T-cell (primary cell): ENCODE measurements around the gene CORIN. TPM values are rescaled to one million over a fixed set of nuclear protein-coding genes. Genes with fewer than 3 reads are reported as not detected.
"Not testable (repeated sequence)": the region's sequence is repeated elsewhere in the genome, so short reads cannot be mapped to it uniquely, and the experiment has no call there.

Source experiments
- ATAC-seq, 4 experiments: fragments of 200-7000 bp in 3 of 4; fragments of 150-1000 bp in 1 of 4; cut with Tn5 transposase; replicated peaks in 1 of 4; 1 replicate in 3 of 4; 2 replicates in 1 of 4; pipeline ENCODE4 v1.10.0; 2021; ENCODE audit warnings: moderate library complexity in 3 of 4, mild to moderate bottlenecking in 2 of 4, moderate number of reproducible peaks in 1 of 4
- CTCF ChIA-PET, 2 donors: fragments of 300-600 bp; sonication (Branson Sonifier 250); formaldehyde crosslinking; loops; one replicate each; lab custom pipeline; 2022; ENCODE audit warnings: antibody characterized with exemption in 2 of 2; lab: Charles Lee
- POLR2A ChIA-PET, 2 donors: fragments of 300-600 bp; sonication (Branson Sonifier 250); formaldehyde crosslinking; loops; one replicate each; lab custom pipeline; 2022; ENCODE audit warnings: antibody characterized with exemption in 2 of 2; lab: Charles Lee
- DNase-seq, 35 experiments: peaks; one replicate each; pipeline versions ENCODE4 v3.0.0 to v3.0.0-alpha.2; 2013 to 2023
- H3K27ac ChIP-seq: one replicate; pipeline ENCODE4 v1.5.1; 2013; ENCODE audit warnings: low read length
- H3K27me3 ChIP-seq, 2 experiments: replicated peaks in 1 of 2; 1 replicate in 1 of 2; 2 replicates in 1 of 2; pipeline versions ENCODE4 v1.6.1 to v1.7.0; 2013; ENCODE audit warnings: low read length in 1 of 2, mixed read lengths in 1 of 2; ENCODE audit not compliant: control insufficient read depth in 2 of 2, insufficient read depth in 2 of 2; ENCODE audit errors: extremely low read depth in 1 of 2
- H3K36me3 ChIP-seq, 2 donors: 1 replicate in 1 of 2; 2 replicates in 1 of 2; pipeline versions ENCODE4 v1.6.1 to v1.7.0; 2013; ENCODE audit warnings: low read length in 1 of 2; ENCODE audit not compliant: control insufficient read depth in 2 of 2, insufficient read depth in 1 of 2; ENCODE audit errors: extremely low read depth in 1 of 2
- H3K4me1 ChIP-seq, 2 experiments: 1 replicate in 1 of 2; 2 replicates in 1 of 2; pipeline versions ENCODE4 v1.6.1 to v1.7.0; 2013; ENCODE audit warnings: low read length in 2 of 2, mixed read lengths in 1 of 2; ENCODE audit not compliant: insufficient read depth in 2 of 2, control insufficient read depth in 1 of 2; ENCODE audit errors: extremely low read depth in 1 of 2
- H3K4me3 ChIP-seq, 2 donors: 1 replicate in 1 of 2; 2 replicates in 1 of 2; pipeline versions ENCODE4 v1.5.1 to v1.7.0; 2013; ENCODE audit warnings: mild to moderate bottlenecking in 2 of 2, low read length in 1 of 2, moderate library complexity in 1 of 2; ENCODE audit not compliant: control insufficient read depth in 1 of 2; ENCODE audit errors: extremely low read depth in 1 of 2
- H3K9me3 ChIP-seq: 2 replicates; pipeline ENCODE4 v1.7.0; 2013
- H3K27ac Mint-ChIP-seq, 2 donors: one replicate each; pipeline ENCODE4 v1.8.0; 2020 to 2021; ENCODE audit warnings: mild to moderate bottlenecking in 2 of 2, mixed read lengths in 2 of 2
- H3K27me3 Mint-ChIP-seq, 2 donors: one replicate each; pipeline ENCODE4 v1.8.0; 2021 to 2022; ENCODE audit warnings: mixed read lengths in 2 of 2
- H3K36me3 Mint-ChIP-seq: one replicate; pipeline ENCODE4 v1.8.0; 2021; ENCODE audit warnings: mixed read lengths
- H3K4me1 Mint-ChIP-seq, 3 donors: one replicate each; pipeline ENCODE4 v1.8.0; 2020 to 2022; ENCODE audit warnings: mixed read lengths in 3 of 3, mild to moderate bottlenecking in 1 of 3
- H3K4me3 Mint-ChIP-seq, 3 donors: one replicate each; pipeline ENCODE4 v1.8.0; 2020 to 2022; ENCODE audit warnings: mild to moderate bottlenecking in 3 of 3, mixed read lengths in 3 of 3, moderate library complexity in 3 of 3
- H3K9me3 Mint-ChIP-seq, 3 donors: one replicate each; pipeline ENCODE4 v1.8.0; 2020 to 2022; ENCODE audit warnings: mixed read lengths in 3 of 3
- WGBS: methylation state at CpG from one replicate; pipeline ENCODE4 v1.1.5; 2013; ENCODE audit warnings: missing lambda C conversion rate; ENCODE audit not compliant: insufficient coverage; 5-methylcytosine and 5-hydroxymethylcytosine counted together
- total RNA-seq, 35 experiments: library from RNA in 6 of 35; stranded (reverse) in 6 of 35; fragments of 120-200 nt in 1 of 35; gene quantifications; one replicate each; pipeline versions ENCODE4 v1.2.1 to v1.2.4 and lab custom pipeline; 2013 to 2026

The CORIN gene
- total RNA-seq, 5 donors from 2014 or later (not counting 1 experiment from before 2014, with no cell fraction given) = 0.44 to 0.86 (median 0.55) TPM; not detected in 1

DNA sequence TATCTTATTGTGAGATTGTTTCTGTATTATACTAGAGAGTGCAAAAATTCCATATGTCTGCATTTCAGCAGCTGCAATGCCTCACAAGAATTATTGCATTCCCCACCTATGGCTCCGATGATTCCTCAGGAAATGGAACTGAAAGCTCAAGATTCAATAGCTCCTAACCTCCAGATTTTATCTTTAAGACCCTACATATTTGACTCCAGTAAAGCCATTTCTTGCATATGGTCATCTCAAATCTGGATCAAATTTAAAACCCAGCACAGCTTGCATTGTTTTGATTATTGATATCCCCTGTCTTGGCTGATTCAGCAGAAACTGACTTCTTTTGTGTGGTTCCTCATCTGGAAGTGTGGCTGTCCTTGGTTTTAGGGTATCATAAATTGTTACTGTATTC lies 142.6 kb downstream of the CORIN start:
- ATAC-seq = no peak
- no peak overlapping the region for H3K27ac ChIP-seq
- no peaks in the 10 kb centered on the region for H3K36me3 Mint-ChIP-seq
- peaks cover 0 to 2% of the 10 kb centered on the region in 2 experiments for H3K27me3 ChIP-seq
- no peak overlapping the region for H3K4me3 Mint-ChIP-seq
- no peaks in the 10 kb centered on the region for H3K4me1 Mint-ChIP-seq
- DNase-seq = no peak
- 100% methylated on average over 1 of the region's 1 CpG for WGBS
- no peak overlapping the region for H3K27ac Mint-ChIP-seq
- POLR2A ChIA-PET = no interaction called here
- CTCF ChIA-PET = no interaction called here
- H3K9me3 ChIP-seq = no peaks in the 10 kb centered on the region
- H3K9me3 Mint-ChIP-seq = no peaks in the 10 kb centered on the region
- no peaks in the 10 kb centered on the region for H3K4me1 ChIP-seq
- peaks cover 10 to 28% of the 10 kb centered on the region in 2 donors for H3K27me3 Mint-ChIP-seq
- no peaks in the 10 kb centered on the region for H3K36me3 ChIP-seq
- no peak overlapping the region for H3K4me3 ChIP-seq

DNA sequence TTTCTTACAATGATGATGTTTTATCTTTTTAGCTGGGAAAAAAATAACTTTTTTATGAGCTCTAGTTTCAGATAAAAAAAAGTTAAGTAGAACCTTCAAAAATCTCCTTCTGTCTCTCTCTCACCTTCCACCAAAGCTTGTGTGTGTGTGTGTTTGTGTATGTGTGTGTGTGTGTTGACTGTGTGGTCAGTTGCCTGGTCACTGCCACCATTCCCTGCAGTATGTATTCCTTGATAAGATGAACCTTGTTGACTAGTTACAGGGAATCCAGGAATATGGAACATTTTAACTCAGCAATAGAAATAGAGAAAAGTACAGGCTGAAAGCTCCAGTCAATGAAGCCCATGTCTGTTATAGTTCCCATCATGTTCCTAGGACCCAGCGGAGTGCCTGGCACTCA lies 143.5 kb downstream of the CORIN start:
- Histone ChIP-seq H3K27ac (no peak overlapping the region), H3K4me1 (no peaks in the 10 kb centered on the region), H3K9me3 (no peaks in the 10 kb centered on the region), H3K27me3 (peaks cover 0 to 2% of the 10 kb centered on the region in 2 experiments), H3K4me3 (no peak overlapping the region), H3K36me3 (no peaks in the 10 kb centered on the region)
- CTCF ChIA-PET = no interaction called here
- Mint-ChIP-seq H3K36me3 (no peaks in the 10 kb centered on the region), H3K9me3 (no peaks in the 10 kb centered on the region), H3K4me1 (no peaks in the 10 kb centered on the region), H3K27me3 (peaks cover 10 to 22% of the 10 kb centered on the region in 2 donors), H3K4me3 (no peak overlapping the region), H3K27ac (no peak overlapping the region)
- DNase-seq (no peak), ATAC-seq (no peak)
- POLR2A ChIA-PET = interaction anchor here in 1 of 2 donors (0.6 kb wide), 1 partner anchor 14 kb away, joined by 3 read pairs; no protein-coding TSS in a partner anchor
- WGBS = no CpG with 5 or more reads among the region's 1 CpG

DNA sequence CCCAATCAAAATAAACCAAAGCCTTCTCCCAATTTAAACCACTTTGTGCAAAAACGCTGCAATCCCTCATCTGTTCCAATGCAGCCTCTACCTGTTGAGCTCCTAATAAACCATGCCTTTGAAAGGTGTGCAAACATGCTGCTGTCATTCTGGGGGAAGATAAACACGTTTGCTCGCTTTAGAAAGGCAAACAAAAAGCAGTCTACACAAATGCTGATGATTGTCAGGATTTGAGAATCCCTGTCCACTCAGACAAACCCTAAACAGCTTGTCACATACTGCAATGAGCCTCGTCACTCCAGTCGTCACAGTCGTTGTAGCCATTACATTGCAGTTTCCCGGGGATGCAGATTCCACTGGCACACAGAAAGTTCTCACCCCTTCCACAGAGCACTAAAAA lies 145.2 kb downstream of the CORIN start:
- Histone ChIP-seq H3K4me1 (no peaks in the 10 kb centered on the region), H3K9me3 (no peaks in the 10 kb centered on the region), H3K27ac (no peak overlapping the region), H3K27me3 (no peaks in the 10 kb centered on the region), H3K36me3 (no peaks in the 10 kb centered on the region), H3K4me3 (no peak overlapping the region)
- Mint-ChIP-seq H3K4me1 (no peaks in the 10 kb centered on the region), H3K36me3 (no peaks in the 10 kb centered on the region), H3K9me3 (no peaks in the 10 kb centered on the region), H3K27me3 (peaks cover 11 to 15% of the 10 kb centered on the region in 2 donors), H3K4me3 (no peak overlapping the region), H3K27ac (no peak overlapping the region)
- POLR2A ChIA-PET = no interaction called here
- ATAC-seq (no peak), DNase-seq (no peak)
- WGBS = 55% methylated on average over 3 of the region's 7 CpGs
- CTCF ChIA-PET = no interaction called here

DNA sequence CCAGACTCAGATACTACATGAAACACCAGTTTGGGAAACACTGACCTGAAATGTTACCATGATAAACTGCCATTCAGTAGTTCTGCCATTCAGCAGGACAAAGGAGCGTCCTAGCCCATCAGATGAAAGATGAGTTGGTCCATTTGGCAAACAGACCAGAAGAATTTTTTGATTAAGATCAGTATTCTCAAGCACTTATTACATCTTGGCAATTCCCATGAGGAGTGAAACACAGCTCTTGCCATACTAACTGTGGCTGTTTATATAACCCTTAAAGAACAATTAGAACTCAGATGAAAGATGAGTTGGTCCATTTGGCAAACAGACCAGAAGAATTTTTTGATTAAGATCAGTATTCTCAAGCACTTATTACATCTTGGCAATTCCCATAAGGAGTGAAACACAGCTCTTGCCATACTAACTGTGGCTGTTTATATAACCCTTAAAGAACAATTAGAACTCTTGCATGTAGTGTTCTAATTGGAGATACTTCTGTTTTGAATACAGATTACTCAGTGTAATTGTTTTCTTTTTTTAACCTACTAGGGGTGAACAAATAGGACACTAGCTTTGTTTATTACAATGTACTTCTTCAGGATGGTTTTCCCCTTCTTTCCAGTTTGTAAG lies 146.0 kb downstream of the CORIN start:
- H3K4me3 Mint-ChIP-seq, DNase-seq, H3K36me3 ChIP-seq, H3K4me1 ChIP-seq, H3K9me3 Mint-ChIP-seq, H3K4me3 ChIP-seq, H3K27ac Mint-ChIP-seq, H3K9me3 ChIP-seq, POLR2A ChIA-PET, H3K27me3 ChIP-seq, ATAC-seq, H3K27ac ChIP-seq, H3K36me3 Mint-ChIP-seq, CTCF ChIA-PET, H3K4me1 Mint-ChIP-seq: not testable (repeated sequence)
- peaks cover 11 to 15% of the 10 kb centered on the region in 2 donors for H3K27me3 Mint-ChIP-seq
- no CpG with 5 or more reads among the region's 1 CpG for WGBS

DNA sequence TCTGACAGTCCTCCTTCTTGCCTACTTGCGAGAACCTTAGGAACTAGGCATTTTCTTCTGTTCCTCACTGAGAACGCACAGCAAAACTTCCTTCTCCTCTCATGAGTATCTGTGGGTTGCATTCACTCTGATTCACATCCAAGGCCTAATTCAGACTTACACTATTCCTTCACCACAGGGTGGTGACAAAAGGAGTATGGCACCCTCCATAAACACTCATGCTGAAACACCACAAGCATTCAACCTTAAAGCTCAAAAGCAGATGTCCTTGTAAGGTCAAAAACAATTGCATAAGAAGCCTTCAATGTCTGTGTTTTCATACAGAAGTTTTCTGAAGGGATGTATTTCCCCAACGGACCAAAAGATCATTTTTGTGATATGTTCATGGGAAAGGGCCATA lies 147.3 kb downstream of the CORIN start:
- ChIA-PET POLR2A (no interaction called here), CTCF (interaction anchor here in 1 of 2 donors (0.6 kb wide), 1 partner anchor 243 kb away, joined by 4 read pairs; no protein-coding TSS in a partner anchor)
- Mint-ChIP-seq H3K36me3 (no peaks in the 10 kb centered on the region), H3K27me3 (peaks cover 9 to 15% of the 10 kb centered on the region in 2 donors), H3K4me1 (no peaks in the 10 kb centered on the region), H3K9me3 (no peaks in the 10 kb centered on the region), H3K27ac (no peak overlapping the region), H3K4me3 (no peak overlapping the region)
- H3K27me3 ChIP-seq = no peaks in the 10 kb centered on the region
- H3K9me3 ChIP-seq = no peaks in the 10 kb centered on the region
- H3K27ac ChIP-seq = no peak overlapping the region
- DNase-seq (no peak), ATAC-seq (no peak)
- no peaks in the 10 kb centered on the region for H3K36me3 ChIP-seq
- 100% methylated on average over 1 of the region's 3 CpGs for WGBS
- H3K4me3 ChIP-seq = no peak overlapping the region
- H3K4me1 ChIP-seq = no peaks in the 10 kb centered on the region

DNA sequence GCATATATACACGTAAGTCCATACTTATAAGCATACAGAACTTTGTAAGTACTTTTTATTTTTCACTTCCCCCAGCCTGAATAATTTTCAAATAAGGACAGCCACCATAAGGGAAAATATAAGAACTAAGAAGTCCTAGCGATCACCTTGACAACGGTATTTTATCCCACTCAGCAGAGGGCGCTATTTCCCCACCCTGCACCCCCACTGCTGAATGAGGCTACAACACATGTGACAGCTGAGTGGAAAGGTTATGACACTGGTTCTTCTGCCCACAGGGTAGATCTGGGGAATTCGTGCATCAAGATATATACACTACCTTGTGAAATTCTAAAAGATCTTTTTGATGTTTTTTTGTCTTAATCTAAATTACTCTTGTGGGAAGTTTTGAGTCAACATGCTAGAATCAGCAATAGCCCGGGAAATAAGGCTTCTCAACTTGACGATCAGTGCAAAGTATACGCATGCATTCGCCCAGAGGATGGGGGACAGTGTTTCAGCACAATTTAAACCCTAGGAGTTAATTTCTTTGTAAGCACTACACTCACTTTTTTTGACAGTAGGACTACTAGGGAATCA lies 151.5 kb downstream of the CORIN start:
- Histone ChIP-seq H3K27ac (no peak overlapping the region), H3K4me3 (no peak overlapping the region), H3K36me3 (no peaks in the 10 kb centered on the region), H3K27me3 (no peaks in the 10 kb centered on the region), H3K9me3 (no peaks in the 10 kb centered on the region), H3K4me1 (no peaks in the 10 kb centered on the region)
- Mint-ChIP-seq H3K27me3 (peaks cover 11 to 13% of the 10 kb centered on the region in 2 donors), H3K9me3 (no peaks in the 10 kb centered on the region), H3K4me3 (no peak overlapping the region), H3K27ac (no peak overlapping the region), H3K36me3 (no peaks in the 10 kb centered on the region), H3K4me1 (no peaks in the 10 kb centered on the region)
- no CpG with 5 or more reads among the region's 9 CpGs for WGBS
- DNase-seq = peak; percentile 8 to 75 (median 42)
- ChIA-PET CTCF (interaction anchor here in 1 of 2 donors (0.5 to 4.2 kb wide), 3 partner anchors 153 to 575 kb away, joined by 3 to 29 read pairs (median 23); no protein-coding TSS in a partner anchor), POLR2A (no interaction called here)
- peak in 3 of 4 experiments; percentile 60 to 77 (median 73) for ATAC-seq
